Esophagus muscularis mucosa (tissue), 4 donors: ENCODE results near the gene CROCC2. TPM values are rescaled to one million over a fixed set of nuclear protein-coding genes. Genes with fewer than 3 reads are reported as not detected.

Source experiments
- DNase-seq: peaks from one replicate; pipeline ENCODE4 v3.0.0-alpha.2; 2017; ENCODE audit errors: extremely low spot score
- H3K27ac ChIP-seq, 4 donors: fragments of 200-600 bp; sonication (generic); replicated peaks in 1 of 4; 1 replicate in 3 of 4; 2 replicates in 1 of 4; pipeline ENCODE4 v1.5.1; 2016 to 2019; ENCODE audit warnings: mild to moderate bottlenecking in 1 of 4
- H3K27me3 ChIP-seq, 4 donors: fragments of 200-600 bp; sonication (generic); one replicate each; pipeline versions ENCODE4 v1.5.1 to v1.6.0; 2016 to 2019
- H3K36me3 ChIP-seq, 4 donors: fragments of 200-600 bp; sonication (generic); one replicate each; pipeline ENCODE4 v1.5.1; 2016 to 2019
- H3K4me1 ChIP-seq, 4 donors: fragments of 200-600 bp; sonication (generic); one replicate each; pipeline ENCODE4 v1.5.1; 2016 to 2019
- H3K4me3 ChIP-seq, 4 donors: fragments of 200-600 bp; sonication (generic); 1 replicate in 2 of 4; 2 replicates in 2 of 4; pipeline ENCODE4 v1.5.1; 2016 to 2019; ENCODE audit warnings: mild to moderate bottlenecking in 4 of 4, moderate library complexity in 1 of 4
- H3K9me3 ChIP-seq, 4 donors: fragments of 200-600 bp; sonication (generic); 1 replicate in 3 of 4; 2 replicates in 1 of 4; pipeline ENCODE4 v1.5.1; 2016 to 2019
- CTCF ChIP-seq, 3 experiments: fragments of 200-600 bp in 2 of 3; fragments of 450-650 bp in 1 of 3; sonication (generic) in 2 of 3; IDR thresholded peaks; one replicate each; pipeline ENCODE4 v1.5.1; 2017 to 2019; ENCODE audit warnings: antibody characterized with exemption in 3 of 3, mild to moderate bottlenecking in 2 of 3, moderate library complexity in 1 of 3
- EP300 ChIP-seq: sonication (generic); formaldehyde crosslinking; IDR thresholded peaks from one replicate; pipeline ENCODE4 v1.6.1; 2017; ENCODE audit warnings: antibody characterized with exemption
- POLR2A ChIP-seq: fragments of 450-650 bp; IDR thresholded peaks from one replicate; pipeline ENCODE4 v1.6.1; 2017; ENCODE audit warnings: antibody characterized with exemption, moderate library complexity, mild to moderate bottlenecking, low read depth
- POLR2AphosphoS5 ChIP-seq, 2 donors: sonication (generic); formaldehyde crosslinking; IDR thresholded peaks; one replicate each; pipeline ENCODE4 v1.6.1; 2017; ENCODE audit warnings: antibody characterized with exemption in 2 of 2
- WGBS: methylation state at CpG from one replicate; pipeline ENCODE4 v1.1.5; 2018; 5-methylcytosine and 5-hydroxymethylcytosine counted together
- intact Hi-C: fragments of 100-400 bp; cut with DNase I; formaldehyde crosslinking; loops from one replicate; pipeline ENCODE4 v1.15.1; 2023
- total RNA-seq, 4 donors: library from RNA; depleted of rRNA; stranded (reverse); fragments of >200 nt; gene quantifications; one replicate each; pipeline versions ENCODE4 v1.1.0 to v1.2.1, GENCODE V29; 2016

CROCC2 gene
- total RNA-seq, 4 donors from 2014 or later = not detected

- no CpG with 5 or more reads among the region's 6 CpGs for WGBS
These were observed 82.6 kb downstream of the CROCC2 start for GRCh38 chr2:240988571-240989271.

GRCh38 chr2:240989451-240990265, 83.5 kb downstream of the CROCC2 start:
- no peak overlapping the region for H3K27ac ChIP-seq
- no peak for DNase-seq
- intact Hi-C loops = no loop called here
- 90% methylated on average over 10 of the region's 17 CpGs for WGBS
- H3K4me1 ChIP-seq = peaks cover 24 to 43% (median 35%) of the 10 kb centered on the region in 4 donors
- H3K27me3 ChIP-seq = peaks cover 0 to 36% (median 0%) of the 10 kb centered on the region in 4 donors
- no peaks in the 10 kb centered on the region for H3K36me3 ChIP-seq
- H3K4me3 ChIP-seq = no peak overlapping the region
- peaks cover 0 to 12% (median 3%) of the 10 kb centered on the region in 4 donors for H3K9me3 ChIP-seq
- TF ChIP-seq POLR2AphosphoS5 (IDR thresholded peaks at IDR 0.05) (no peak), EP300 (no peak), POLR2A (no peak), CTCF (IDR thresholded peaks at IDR 0.05) (peak in 1 of 3 experiments; percentile 18)

More at GRCh38 chr2:240988571-240989271, 82.6 kb downstream of the CROCC2 start:
- Histone ChIP-seq H3K27me3 (peaks cover 0 to 42% (median under 1%) of the 10 kb centered on the region in 4 donors), H3K9me3 (peaks cover 0 to 12% (median 3%) of the 10 kb centered on the region in 4 donors), H3K27ac (no peak overlapping the region), H3K4me1 (peaks cover 24 to 36% (median 34%) of the 10 kb centered on the region in 4 donors), H3K4me3 (no peak overlapping the region), H3K36me3 (no peaks in the 10 kb centered on the region)
- no peak for DNase-seq
- intact Hi-C loops = no loop called here
- TF ChIP-seq CTCF (IDR thresholded peaks at IDR 0.05) (no peak), POLR2AphosphoS5 (IDR thresholded peaks at IDR 0.05) (no peak), EP300 (no peak), POLR2A (no peak)

- Histone ChIP-seq H3K27me3 (peaks cover 0 to 36% (median 0%) of the 10 kb centered on the region in 4 donors), H3K27ac (no peak overlapping the region), H3K9me3 (peaks cover 0 to 12% (median 3%) of the 10 kb centered on the region in 4 donors), H3K36me3 (no peaks in the 10 kb centered on the region), H3K4me1 (peaks cover 24 to 48% (median 38%) of the 10 kb centered on the region in 4 donors), H3K4me3 (no peak overlapping the region)
- WGBS = 61% methylated on average over 2 of the region's 2 CpGs
- intact Hi-C loops = no loop called here
- TF ChIP-seq POLR2A (no peak), CTCF (IDR thresholded peaks at IDR 0.05) (no peak), EP300 (no peak), POLR2AphosphoS5 (IDR thresholded peaks at IDR 0.05) (no peak)
- DNase-seq = no peak
These were observed 84.1 kb downstream of the CROCC2 start for GRCh38 chr2:240990266-240990529.

GRCh38 chr2:240990726-240991377, 84.7 kb downstream of the CROCC2 start:
- H3K27ac ChIP-seq = peak overlapping the region in 3 of 4 donors; percentile 57 to 75 (median 66)
- 92% methylated on average over 8 of the region's 13 CpGs for WGBS
- peaks cover 24 to 51% (median 41%) of the 10 kb centered on the region in 4 donors for H3K4me1 ChIP-seq
- H3K9me3 ChIP-seq = peaks cover 0 to 12% (median 3%) of the 10 kb centered on the region in 4 donors
- H3K27me3 ChIP-seq = peaks cover 0 to 34% (median 0%) of the 10 kb centered on the region in 4 donors
- no peaks in the 10 kb centered on the region for H3K36me3 ChIP-seq
- TF ChIP-seq POLR2A (no peak), POLR2AphosphoS5 (IDR thresholded peaks at IDR 0.05) (no peak), CTCF (IDR thresholded peaks at IDR 0.05) (no peak), EP300 (no peak)
- DNase-seq = no peak
- no peak overlapping the region for H3K4me3 ChIP-seq
- intact Hi-C loops = no loop called here
